Pancreas (tissue), 10 donors: ENCODE results near the gene PAX3. TPM values are rescaled to one million over a fixed set of nuclear protein-coding genes. Genes with fewer than 3 reads are reported as not detected.

ENCODE experiments used
- ATAC-seq, 4 donors: fragments of 200-7000 bp; cut with Tn5 transposase; one replicate each; pipeline versions ENCODE4 v1.8.0 to v1.9.1; 2020; ENCODE audit warnings: mild to moderate bottlenecking in 4 of 4, moderate library complexity in 4 of 4
- DNase-seq, 6 donors: peaks; one replicate each; pipeline ENCODE4 v3.0.0-alpha.2; 2020
- FAIRE-seq: peaks from 2 replicates; lab custom pipeline; 2012; peaks lifted over from hg19 to GRCh38; lab: Jason Lieb, UNC
- H3K27ac ChIP-seq, 4 donors: fragments of 200-600 bp; sonication (generic); 1 replicate in 3 of 4; 2 replicates in 1 of 4; pipeline versions ENCODE4 v1.5.0 to v1.8.0; 2020
- H3K27me3 ChIP-seq, 4 donors: fragments of 200-600 bp; one replicate each; pipeline ENCODE4 v1.8.0; 2021
- H3K36me3 ChIP-seq, 3 donors: fragments of 200-600 bp; sonication (generic) in 1 of 3; one replicate each; pipeline versions ENCODE4 v1.5.0 to v1.8.0; 2020 to 2021
- H3K4me1 ChIP-seq, 3 donors: fragments of 200-600 bp; one replicate each; pipeline ENCODE4 v1.8.0; 2021
- H3K4me3 ChIP-seq, 4 donors: fragments of 200-600 bp; sonication (generic) in 2 of 4; one replicate each; pipeline versions ENCODE4 v1.5.0 to v1.8.0; 2020 to 2021
- H3K9me3 ChIP-seq, 4 donors: fragments of 200-600 bp; one replicate each; pipeline ENCODE4 v1.8.0; 2021
- WGBS, 2 donors: extraction: QIAGEN DNeasy Blood & Tissue Kit; methylation state at CpG; one replicate each; pipeline ENCODE4 v1.1.7; 2013; 5-methylcytosine and 5-hydroxymethylcytosine counted together
- intact Hi-C, 3 donors: fragments of 100-400 bp; cut with DNase I; formaldehyde crosslinking; loops; one replicate each; pipeline versions ENCODE4 v1.11.1 to v1.14.2; 2022
- polyA plus RNA-seq, 2 donors: library from polyadenylated mRNA; stranded (reverse); fragments of 200-250 nt; gene quantifications; one replicate each; pipeline ENCODE4 v1.2.3, GENCODE V29; 2013
- total RNA-seq, 6 donors: library from RNA; stranded (reverse); fragmentation: NEBNext Ultra II Directional in 4 of 6; extraction: Animal tissue kit (Norgen Biotek cat#: 25700) in 4 of 6; gene quantifications; one replicate each; pipeline versions ENCODE4 v1.2.1 to v1.2.4, GENCODE V29; 2021 to 2023
- TF ChIP-seq, protein P1 (sequence below), 4 donors: fragments of 200-600 bp; sonication (generic) in 3 of 4; IDR thresholded peaks; one replicate each; pipeline versions ENCODE4 v1.5.0 to v1.8.0; 2021; ENCODE audit warnings: antibody characterized with exemption in 4 of 4
- donor health status: healthy with polysubstance abuse.
- donor health status: DM: no; HTN: no; CAD: no; lungs with moderate emphysema.
- donor health status: DM: no; HTN: no; CAD: no.
- donor health status: control.
- donor health status: control.
- donor health status: Bipolar disorder and iron deficiency.
- donor health status: DM: yes; HTN: yes; CAD: no.
- donor health status: DM: no; HTN: no; CAD: no.
- donor health status: DM: no; HTN: no; CAD: no.
- donor health status: DM: yes; HTN: yes; CAD: no.

The PAX3 gene
- total and polyA plus RNA-seq, 8 donors, result not detected

- DNase-seq (no peak), FAIRE-seq (no peak)
- 18 to 22% methylated on average over 3 of the region's 3 CpGs for WGBS, 2 donors
These were observed 14.3 kb downstream of the PAX3 start for GRCh38 chr2:222284466-222284865.

DNA sequence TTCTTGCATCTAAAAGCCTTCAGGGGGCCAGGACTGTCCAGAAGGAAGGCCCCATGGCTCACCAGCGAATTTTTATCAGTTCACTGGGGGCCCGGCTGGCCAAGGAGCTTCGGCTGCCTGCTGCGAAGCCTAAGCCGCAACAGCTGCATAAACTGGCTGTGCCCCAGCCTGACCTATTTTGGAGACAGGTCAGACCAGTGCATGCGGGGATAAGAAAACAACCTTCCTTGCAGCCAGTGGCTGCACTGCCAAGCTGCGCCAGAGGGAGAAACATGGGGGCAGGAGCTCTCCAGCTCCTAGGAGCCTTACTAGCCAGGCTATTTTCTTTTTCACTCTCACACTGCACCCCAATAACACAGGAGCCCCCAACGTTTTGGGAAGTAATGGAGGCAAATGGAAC is 15.2 kb downstream of the PAX3 start:
- no peaks in the 10 kb centered on the region for H3K9me3 ChIP-seq
- peaks cover 8 to 41% (median 16%) of the 10 kb centered on the region in 4 donors for H3K27me3 ChIP-seq
- WGBS, 2 donors, result 12 to 16% methylated on average over 8 of the region's 8 CpGs
- intact Hi-C loops, result no loop called here
- DNase-seq (no peak), FAIRE-seq (no peak), ATAC-seq (no peak)
- no peaks in the 10 kb centered on the region for H3K4me1 ChIP-seq
- TF ChIP-seq, protein P1, sequence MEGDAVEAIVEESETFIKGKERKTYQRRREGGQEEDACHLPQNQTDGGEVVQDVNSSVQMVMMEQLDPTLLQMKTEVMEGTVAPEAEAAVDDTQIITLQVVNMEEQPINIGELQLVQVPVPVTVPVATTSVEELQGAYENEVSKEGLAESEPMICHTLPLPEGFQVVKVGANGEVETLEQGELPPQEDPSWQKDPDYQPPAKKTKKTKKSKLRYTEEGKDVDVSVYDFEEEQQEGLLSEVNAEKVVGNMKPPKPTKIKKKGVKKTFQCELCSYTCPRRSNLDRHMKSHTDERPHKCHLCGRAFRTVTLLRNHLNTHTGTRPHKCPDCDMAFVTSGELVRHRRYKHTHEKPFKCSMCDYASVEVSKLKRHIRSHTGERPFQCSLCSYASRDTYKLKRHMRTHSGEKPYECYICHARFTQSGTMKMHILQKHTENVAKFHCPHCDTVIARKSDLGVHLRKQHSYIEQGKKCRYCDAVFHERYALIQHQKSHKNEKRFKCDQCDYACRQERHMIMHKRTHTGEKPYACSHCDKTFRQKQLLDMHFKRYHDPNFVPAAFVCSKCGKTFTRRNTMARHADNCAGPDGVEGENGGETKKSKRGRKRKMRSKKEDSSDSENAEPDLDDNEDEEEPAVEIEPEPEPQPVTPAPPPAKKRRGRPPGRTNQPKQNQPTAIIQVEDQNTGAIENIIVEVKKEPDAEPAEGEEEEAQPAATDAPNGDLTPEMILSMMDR (IDR thresholded peaks at IDR 0.05), result no peak
- H3K27ac ChIP-seq, result no peak overlapping the region
- H3K4me3 ChIP-seq, result no peak overlapping the region
- H3K36me3 ChIP-seq, result no peaks in the 10 kb centered on the region

More at GRCh38 chr2:222284466-222284865, 14.3 kb downstream of the PAX3 start:
- TF ChIP-seq, protein P1 (IDR thresholded peaks at IDR 0.05), result no peak
- Histone ChIP-seq H3K4me3 (no peak overlapping the region), H3K27me3 (peaks cover 8 to 49% (median 18%) of the 10 kb centered on the region in 4 donors), H3K27ac (no peak overlapping the region), H3K4me1 (no peaks in the 10 kb centered on the region), H3K9me3 (no peaks in the 10 kb centered on the region), H3K36me3 (no peaks in the 10 kb centered on the region)
- intact Hi-C loops, result no loop called here
- ATAC-seq, result no peak

DNA sequence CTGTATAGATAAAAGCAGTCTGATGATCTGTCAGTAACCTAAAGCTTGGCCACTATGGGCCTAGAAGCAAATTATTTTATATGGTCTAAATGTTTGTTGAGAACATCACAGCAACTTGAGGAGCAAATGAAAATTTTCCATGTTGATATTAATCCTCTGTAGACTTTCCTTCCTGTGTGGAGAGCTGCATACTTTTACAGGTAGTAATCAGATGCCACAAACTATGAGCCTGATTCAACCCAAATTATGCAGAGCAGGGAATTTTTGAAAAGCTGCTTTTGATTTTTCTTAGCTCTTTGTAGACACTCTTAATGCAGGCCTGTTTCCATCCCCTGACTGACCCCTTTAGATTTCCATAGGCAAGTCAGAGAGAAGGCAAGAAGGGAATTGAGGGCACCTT is 17.3 kb downstream of the PAX3 start:
- Histone ChIP-seq H3K27me3 (peaks cover 0 to 19% (median 10%) of the 10 kb centered on the region in 4 donors), H3K4me3 (no peak overlapping the region), H3K36me3 (no peaks in the 10 kb centered on the region), H3K4me1 (no peaks in the 10 kb centered on the region), H3K9me3 (no peaks in the 10 kb centered on the region), H3K27ac (no peak overlapping the region)
- FAIRE-seq, result no peak
- no peak for ATAC-seq
- intact Hi-C loops, result no loop called here
- no peak for DNase-seq
- TF ChIP-seq, protein P1 (IDR thresholded peaks at IDR 0.05), result no peak

GRCh38 chr2:222280795-222281194 is 18.0 kb downstream of the PAX3 start:
- intact Hi-C loops, result no loop called here
- H3K27ac ChIP-seq, result no peak overlapping the region
- H3K36me3 ChIP-seq, result no peaks in the 10 kb centered on the region
- DNase-seq, result no peak
- no peaks in the 10 kb centered on the region for H3K4me1 ChIP-seq
- H3K9me3 ChIP-seq, result no peaks in the 10 kb centered on the region
- peaks cover 0 to 12% (median 7%) of the 10 kb centered on the region in 4 donors for H3K27me3 ChIP-seq
- WGBS, 2 donors, result 37 to 44% methylated on average over 5 of the region's 5 CpGs
- TF ChIP-seq, protein P1 (IDR thresholded peaks at IDR 0.05), result no peak
- no peak for ATAC-seq
- FAIRE-seq, result no peak
- no peak overlapping the region for H3K4me3 ChIP-seq

GRCh38 chr2:222272446-222273015 is 26.3 kb downstream of the PAX3 start:
- 23 to 24% methylated on average over 4 of the region's 4 CpGs for WGBS, 2 donors
- no peak for FAIRE-seq
- Histone ChIP-seq H3K36me3 (no peaks in the 10 kb centered on the region), H3K9me3 (no peaks in the 10 kb centered on the region), H3K27ac (no peak overlapping the region), H3K27me3 (peaks cover 0 to 22% (median 10%) of the 10 kb centered on the region in 4 donors), H3K4me1 (no peaks in the 10 kb centered on the region), H3K4me3 (no peak overlapping the region)
- no peak for DNase-seq
- TF ChIP-seq, protein P1 (IDR thresholded peaks at IDR 0.05), result no peak
- intact Hi-C loops, result no loop called here
- no peak for ATAC-seq
